ENCODE measurements around the gene ZIC1. TPM values are rescaled to one million over a fixed set of nuclear protein-coding genes. Genes with fewer than 3 reads are reported as not detected.

Gene ZIC1
- total and polyA plus RNA-seq, 2 of the 4 experiments (the other 2 are of a cell fraction) = not detected

DNA sequence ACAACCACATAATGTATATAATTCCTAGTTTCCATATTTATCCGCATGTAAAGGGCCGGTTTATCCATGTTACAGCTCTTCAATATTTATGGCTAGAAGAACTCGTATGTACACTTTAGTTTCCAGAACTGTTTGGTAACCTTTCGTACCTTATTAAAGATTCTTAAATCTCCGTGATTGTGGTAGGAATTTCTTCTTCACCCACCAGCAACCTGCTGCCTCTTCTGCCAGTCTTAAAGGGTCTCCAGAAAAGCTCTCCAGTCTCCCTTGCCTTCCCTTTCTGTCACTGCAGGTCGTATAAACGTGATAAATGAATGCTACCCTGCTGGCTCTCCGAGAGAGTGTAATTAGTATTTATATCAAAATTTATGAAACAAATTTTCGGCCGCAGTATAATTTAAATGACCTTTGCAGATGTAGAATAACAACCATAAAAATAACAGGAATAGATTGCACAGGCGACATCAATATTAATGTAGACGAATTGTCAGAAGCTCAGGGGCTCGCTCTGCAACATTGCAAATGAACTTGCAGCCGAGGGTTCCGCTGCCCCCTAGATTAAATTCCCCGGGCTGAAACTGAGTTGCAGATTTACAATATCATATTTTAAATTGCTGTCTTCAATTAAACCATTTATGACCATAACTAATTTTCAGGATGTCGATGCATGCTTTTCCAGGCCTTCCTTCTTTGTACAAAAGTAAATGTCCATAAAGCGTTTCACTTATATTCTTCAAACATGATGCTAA lies 5.4 kb downstream of the ZIC1 start:
- Histone ChIP-seq H4K91ac (ENCODE audit: insufficient read depth, low read depth, low read length) (no peak overlapping the region), H4K5ac (ENCODE audit: low read depth, low read length) (no peak overlapping the region), H3K9me3 (ENCODE audit: control insufficient read depth, insufficient read depth, low read length) (peaks cover 13% of the 10 kb centered on the region), H3K4me2 (ENCODE audit: low read depth, low read length) (no peak overlapping the region), H3K9ac (ENCODE audit: low read depth, low read length) (no peak overlapping the region), H2AK9ac (replicated peaks; ENCODE audit: low read depth, low read length, poor library complexity) (no peak overlapping the region), H2BK15ac (ENCODE audit: low read depth, low read length) (no peak overlapping the region), H3K18ac (ENCODE audit: low read depth, low read length) (no peak overlapping the region), H3K36me3 (ENCODE audit: control insufficient read depth, insufficient read depth, low read length) (no peaks in the 10 kb centered on the region), H2BK120ac (ENCODE audit: low read depth, low read length) (no peak overlapping the region), H4K8ac (ENCODE audit: low read depth in 2 of 2, low read length in 2 of 2) (no peak overlapping the region), H2AFZ (replicated peaks; ENCODE audit: low read length, poor library complexity) (no peak overlapping the region), H2BK20ac (ENCODE audit: low read depth, low read length) (no peak overlapping the region), H3K9me1 (ENCODE audit: insufficient read depth, low read length) (0 out of 2 replicates have a peak, but pooled peaks cover 3% of the 10 kb centered on the region), H3K14ac (replicated peaks; ENCODE audit: low read depth, low read length) (no peak overlapping the region), H3K4ac (ENCODE audit: low read depth, low read length) (no peak overlapping the region), H4K20me1 (ENCODE audit: insufficient read depth, low read length) (0 out of 2 replicates have a peak, but pooled peaks cover 3% of the 10 kb centered on the region), H2BK5ac (ENCODE audit: low read depth, low read length, poor library complexity, severe bottlenecking) (no peak overlapping the region), H3K4me1 (ENCODE audit: control insufficient read depth, insufficient read depth, low read length) (no peaks in the 10 kb centered on the region), H3K27me3 (ENCODE audit: control insufficient read depth, insufficient read depth, low read length) (peaks cover 78% of the 10 kb centered on the region), H3K79me1 (ENCODE audit: low read depth in 1 of 2, low read length in 2 of 2) (no peaks in the 10 kb centered on the region), H3K56ac (ENCODE audit: extremely low read depth, insufficient read depth, low read length) (no peak overlapping the region), H3K23ac (ENCODE audit: low read depth, low read length) (no peak overlapping the region), H3K27ac (ENCODE audit: insufficient read depth, low read length) (no peak overlapping the region), H2AK5ac (ENCODE audit: low read depth, low read length) (no peak overlapping the region), H3K4me3 (ENCODE audit: insufficient read depth, low read depth, low read length) (no peak overlapping the region)
- in situ Hi-C loops (cut with MboI; ENCODE audit: low sequenced_read_pairs) = no loop called here
- ATAC-seq (ENCODE audit: low read depth) (no peak), DNase-seq (no peak)
- TF ChIP-seq MXI1 (IDR thresholded peaks at IDR 0.05; ENCODE audit: borderline replicate concordance, low read depth, low read length) = no peak
- no peak for TF ChIP-seq FOS (IDR thresholded peaks at IDR 0.05; ENCODE audit: low read depth, low read length)
- no peak for TF ChIP-seq RCOR1 (IDR thresholded peaks at IDR 0.05; ENCODE audit: insufficient replicate concordance, low read length)
- TF ChIP-seq MAZ (IDR thresholded peaks at IDR 0.05; ENCODE audit: borderline replicate concordance, low read depth, low read length) = no peak
- no peak for TF ChIP-seq BHLHE40 (IDR thresholded peaks at IDR 0.05; ENCODE audit: low read depth, low read length)
- TF ChIP-seq RFX5 (IDR thresholded peaks at IDR 0.05; ENCODE audit: low read depth, low read length) = no peak
- TF ChIP-seq CEBPB (IDR thresholded peaks at IDR 0.05; ENCODE audit: low read depth, low read length) = no peak
- TF ChIP-seq, protein P1, sequence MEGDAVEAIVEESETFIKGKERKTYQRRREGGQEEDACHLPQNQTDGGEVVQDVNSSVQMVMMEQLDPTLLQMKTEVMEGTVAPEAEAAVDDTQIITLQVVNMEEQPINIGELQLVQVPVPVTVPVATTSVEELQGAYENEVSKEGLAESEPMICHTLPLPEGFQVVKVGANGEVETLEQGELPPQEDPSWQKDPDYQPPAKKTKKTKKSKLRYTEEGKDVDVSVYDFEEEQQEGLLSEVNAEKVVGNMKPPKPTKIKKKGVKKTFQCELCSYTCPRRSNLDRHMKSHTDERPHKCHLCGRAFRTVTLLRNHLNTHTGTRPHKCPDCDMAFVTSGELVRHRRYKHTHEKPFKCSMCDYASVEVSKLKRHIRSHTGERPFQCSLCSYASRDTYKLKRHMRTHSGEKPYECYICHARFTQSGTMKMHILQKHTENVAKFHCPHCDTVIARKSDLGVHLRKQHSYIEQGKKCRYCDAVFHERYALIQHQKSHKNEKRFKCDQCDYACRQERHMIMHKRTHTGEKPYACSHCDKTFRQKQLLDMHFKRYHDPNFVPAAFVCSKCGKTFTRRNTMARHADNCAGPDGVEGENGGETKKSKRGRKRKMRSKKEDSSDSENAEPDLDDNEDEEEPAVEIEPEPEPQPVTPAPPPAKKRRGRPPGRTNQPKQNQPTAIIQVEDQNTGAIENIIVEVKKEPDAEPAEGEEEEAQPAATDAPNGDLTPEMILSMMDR (conservative IDR thresholded peaks at IDR 0.05; ENCODE audit: low read depth, low read length) = no peak
- POLR2A ChIA-PET (ENCODE audit: unreplicated experiment) = no interaction called here
- dilution Hi-C loops (cut with HindIII; ENCODE audit: low sequenced_read_pairs, unreplicated experiment) = no loop called here
- CTCF ChIA-PET = interaction anchor here (0.7 kb wide), 1 partner anchor 13 kb away, joined by 3 read pairs; no protein-coding TSS in a partner anchor
- whole genome bisulfite sequencing, 2 experiments (ENCODE audit: extremely low coverage in 2 of 2, insufficient read length in 1 of 2) = no CpG with 5 or more reads among the region's 18 CpGs
- intact Hi-C loops (cut with micrococcal nuclease) = loop anchor here (5.0 kb wide), 1 partner anchor 992 kb away; no protein-coding TSS in a partner anchor
- no TSS peak for BruUV-seq (replicated peaks)

Measured in IMR-90 (cell line).